Fibroblast of skin of left quadriceps (primary cell): ENCODE measurements around the gene EXT2.

Experiments used
- DNase-seq, 2 experiments: peaks; one replicate each; pipeline ENCODE4 v3.0.0-alpha.2; 2013; ENCODE audit warnings: low read depth in 2 of 2

The EXT2 gene

DNA sequence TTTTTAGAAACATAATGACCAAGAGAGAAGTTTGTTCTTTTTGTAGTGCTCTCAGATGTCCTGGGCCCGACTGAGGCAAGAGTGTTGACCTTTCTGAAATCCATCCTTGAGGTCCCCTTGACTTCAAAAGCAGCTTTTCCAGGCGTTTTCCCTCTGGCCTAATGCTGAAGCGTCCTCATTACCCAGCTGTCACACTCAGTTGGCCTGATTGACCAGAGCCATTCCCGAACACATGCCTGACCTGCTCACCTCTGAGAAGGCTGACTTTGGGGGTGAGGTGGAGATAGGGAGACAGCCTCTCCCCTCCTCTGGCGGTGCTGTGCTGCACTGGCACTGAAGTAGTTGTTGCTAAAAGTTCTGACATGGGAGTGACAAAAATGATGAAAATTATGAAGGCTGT is 147.6 kb downstream of the EXT2 start:
- DNase-seq, result no peak

DNA sequence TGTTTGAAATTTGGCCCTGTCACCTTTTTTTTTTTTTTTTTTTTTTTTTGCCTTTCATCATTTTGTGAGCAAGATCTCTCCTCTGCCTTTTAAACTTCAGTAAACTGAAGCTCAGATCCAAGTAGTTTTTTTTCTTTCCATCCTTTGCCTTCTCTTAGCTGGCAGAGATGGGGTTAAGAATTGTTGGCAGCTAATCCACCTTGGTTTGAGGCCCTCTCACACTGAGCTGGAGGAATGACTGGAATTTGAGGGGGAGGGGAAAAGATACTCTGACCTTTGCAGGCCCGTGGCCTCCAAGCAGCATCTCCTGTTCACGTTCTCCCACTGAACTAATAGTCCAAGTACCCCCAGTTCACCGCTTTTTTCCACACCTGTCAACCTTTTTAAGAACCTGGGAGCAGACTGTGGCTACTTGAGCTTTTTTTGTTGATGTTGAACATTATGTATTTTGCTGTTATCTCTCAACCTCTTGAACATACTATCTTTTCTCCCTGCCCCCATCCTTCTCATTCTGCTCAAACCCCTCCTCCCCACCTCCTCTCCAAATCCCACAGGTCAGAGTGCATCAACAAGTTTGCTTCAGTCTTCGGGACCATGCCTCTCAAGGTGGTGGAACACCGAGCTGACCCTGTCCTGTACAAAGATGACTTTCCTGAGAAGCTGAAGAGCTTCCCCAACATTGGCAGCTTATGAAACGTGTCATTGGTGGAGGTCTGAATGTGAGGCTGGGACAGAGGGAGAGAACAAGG is 148.3 kb downstream of the EXT2 start:
- DNase-seq, result no peak

DNA sequence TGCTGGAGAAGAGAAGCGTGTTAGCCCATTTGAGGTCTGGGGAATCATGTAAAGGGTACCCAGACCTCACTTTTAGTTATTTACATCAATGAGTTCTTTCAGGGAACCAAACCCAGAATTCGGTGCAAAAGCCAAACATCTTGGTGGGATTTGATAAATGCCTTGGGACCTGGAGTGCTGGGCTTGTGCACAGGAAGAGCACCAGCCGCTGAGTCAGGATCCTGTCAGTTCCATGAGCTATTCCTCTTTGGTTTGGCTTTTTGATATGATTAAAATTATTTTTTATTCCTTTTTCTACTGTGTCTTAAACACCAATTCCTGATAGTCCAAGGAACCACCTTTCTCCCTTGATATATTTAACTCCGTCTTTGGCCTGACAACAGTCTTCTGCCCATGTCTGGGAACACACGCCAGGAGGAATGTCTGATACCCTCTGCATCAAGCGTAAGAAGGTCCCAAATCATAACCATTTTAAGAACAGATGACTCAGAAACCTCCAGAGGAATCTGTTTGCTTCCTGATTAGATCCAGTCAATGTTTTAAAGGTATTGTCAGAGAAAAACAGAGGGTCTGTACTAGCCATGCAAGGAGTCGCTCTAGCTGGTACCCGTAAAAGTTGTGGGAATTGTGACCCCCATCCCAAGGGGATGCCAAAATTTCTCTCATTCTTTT is 149.3 kb downstream of the EXT2 start:
- DNase-seq, result no peak

DNA sequence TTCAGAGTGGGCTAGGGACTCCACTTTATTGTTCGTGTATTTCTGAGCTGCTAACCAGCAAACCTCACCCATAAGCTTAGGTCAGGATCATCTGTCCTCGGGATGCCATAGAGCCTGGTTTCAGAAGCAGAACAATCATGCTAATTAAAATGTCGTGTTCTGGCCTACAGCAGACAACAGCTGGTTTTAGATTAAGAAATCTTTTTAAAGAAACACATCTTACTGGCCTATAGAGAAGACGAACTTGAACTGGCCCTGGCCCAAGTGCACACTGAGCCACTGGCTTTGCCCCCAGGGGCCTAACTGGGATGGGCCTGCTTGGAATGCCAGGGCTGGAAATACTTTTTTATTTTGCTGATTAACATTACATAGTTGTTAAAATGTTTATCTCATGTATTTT is 151.2 kb downstream of the EXT2 start:
- DNase-seq, result peak in 1 of 2 experiments; percentile 36

DNA sequence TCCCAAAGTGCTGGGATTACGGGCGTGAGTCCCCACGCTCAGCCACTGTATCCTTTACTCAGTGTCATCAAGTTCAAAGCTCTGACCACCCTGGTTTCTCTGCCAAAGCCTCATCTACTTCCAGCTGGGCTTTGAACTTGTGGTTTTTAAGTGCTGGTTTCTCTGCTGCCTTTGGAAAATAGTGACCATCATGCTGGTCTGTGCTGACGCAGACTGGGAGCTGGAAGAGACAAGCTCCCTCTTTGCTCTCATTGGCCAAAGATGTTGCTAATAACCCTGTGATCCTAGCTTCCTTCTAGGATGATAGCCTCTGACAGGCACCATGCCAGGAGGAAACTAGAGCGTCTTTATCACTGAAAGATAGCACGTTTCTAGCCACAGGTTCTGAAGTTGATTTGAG is 152.0 kb downstream of the EXT2 start:
- no peak for DNase-seq

DNA sequence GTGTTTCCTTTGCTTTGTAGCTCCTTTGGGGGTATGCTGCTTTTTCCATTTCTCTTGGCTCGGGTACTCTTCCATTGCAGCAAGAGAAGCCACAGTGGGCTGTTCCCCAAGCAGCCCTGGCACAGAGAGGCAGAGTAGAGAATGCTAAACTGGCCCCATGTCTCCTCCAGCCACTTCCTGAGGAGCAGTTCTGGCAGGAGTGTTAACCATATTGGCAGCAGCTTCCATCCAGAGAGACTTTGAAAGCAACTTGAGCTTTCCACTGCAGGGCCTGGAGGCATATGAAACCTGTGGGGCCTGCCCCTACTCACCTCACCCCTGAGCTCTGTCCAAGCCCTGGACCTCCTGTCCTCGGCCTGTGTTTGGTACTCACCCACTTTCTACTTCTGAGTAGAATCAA is 152.6 kb downstream of the EXT2 start:
- DNase-seq, result no peak

DNA sequence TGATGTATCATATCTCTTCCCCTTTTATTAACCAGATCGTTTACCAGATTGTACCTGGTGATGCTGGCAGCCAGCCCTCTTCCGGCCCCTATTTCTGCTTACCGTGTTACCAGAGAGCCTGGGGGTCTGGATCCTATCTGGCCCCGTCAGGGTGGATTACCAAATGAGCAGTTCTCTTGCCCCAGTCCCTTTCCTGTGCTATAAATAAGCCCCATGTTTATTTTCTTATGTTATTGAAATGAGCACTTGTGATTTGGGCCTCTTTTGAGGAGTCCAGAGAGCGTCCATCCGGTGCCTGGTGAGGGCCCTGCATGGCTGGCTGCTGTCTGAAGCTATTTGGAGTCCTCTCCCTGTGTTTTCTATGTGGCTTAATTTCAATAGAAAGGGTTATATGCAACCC is 154.9 kb downstream of the EXT2 start:
- no peak for DNase-seq

DNA sequence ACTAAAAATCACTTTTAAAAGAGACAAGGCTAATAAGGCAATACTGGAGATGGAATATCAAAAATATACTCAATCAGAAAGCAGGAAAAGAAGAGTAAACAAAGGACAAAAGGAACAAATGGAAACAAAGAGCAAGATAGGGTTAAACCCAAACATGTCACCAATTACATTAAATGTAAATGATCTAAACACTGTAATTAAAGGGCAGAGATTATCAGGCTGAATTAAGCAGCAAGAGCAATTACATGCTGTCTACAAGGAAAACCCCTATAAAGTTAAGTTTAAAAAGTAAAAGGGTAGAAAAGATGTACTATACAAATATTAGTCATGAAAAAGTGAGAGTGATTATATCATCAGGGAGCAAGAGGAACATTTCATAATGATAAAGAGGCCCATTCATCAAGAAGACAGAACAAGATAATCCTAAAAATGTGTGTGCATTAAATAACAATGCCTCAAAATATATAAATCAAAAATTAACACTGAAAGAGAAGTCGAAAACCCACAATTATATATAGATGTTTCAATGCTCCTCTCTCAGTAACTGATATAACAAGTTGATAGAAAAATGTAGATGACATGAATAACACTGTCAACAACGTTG is 157.6 kb downstream of the EXT2 start:
- DNase-seq, result no peak

DNA sequence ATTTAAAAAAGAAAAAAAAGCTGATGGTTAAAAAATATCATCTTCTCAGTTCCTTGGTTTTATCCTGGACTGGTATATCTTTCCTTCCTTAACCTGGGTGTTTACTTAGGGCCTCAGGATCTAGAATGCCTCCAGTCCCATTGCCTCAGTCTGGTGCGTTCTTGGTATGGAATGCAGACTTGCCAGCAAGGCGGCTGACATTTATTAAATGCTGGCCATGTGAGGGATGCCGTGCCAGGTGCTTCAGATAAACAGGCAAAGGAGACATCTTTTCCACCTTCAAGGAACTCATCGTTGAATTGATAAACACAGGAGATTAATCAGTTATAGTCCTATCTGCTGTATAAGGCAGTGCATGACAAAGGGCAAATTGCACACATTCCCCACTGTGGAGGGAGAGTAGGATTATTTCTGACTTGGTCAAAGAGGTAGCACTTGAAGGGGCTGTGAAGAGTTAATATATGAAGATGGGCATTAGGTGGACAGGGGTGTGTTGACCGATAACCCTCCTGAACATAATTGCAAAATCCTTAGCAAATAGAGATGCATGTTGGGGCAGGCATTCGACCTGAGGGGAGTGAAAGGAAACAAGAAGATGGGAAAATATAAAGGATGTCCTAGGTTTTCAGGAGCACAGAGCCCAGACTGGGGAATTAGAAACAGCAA is 160.1 kb downstream of the EXT2 start:
- no peak for DNase-seq

DNA sequence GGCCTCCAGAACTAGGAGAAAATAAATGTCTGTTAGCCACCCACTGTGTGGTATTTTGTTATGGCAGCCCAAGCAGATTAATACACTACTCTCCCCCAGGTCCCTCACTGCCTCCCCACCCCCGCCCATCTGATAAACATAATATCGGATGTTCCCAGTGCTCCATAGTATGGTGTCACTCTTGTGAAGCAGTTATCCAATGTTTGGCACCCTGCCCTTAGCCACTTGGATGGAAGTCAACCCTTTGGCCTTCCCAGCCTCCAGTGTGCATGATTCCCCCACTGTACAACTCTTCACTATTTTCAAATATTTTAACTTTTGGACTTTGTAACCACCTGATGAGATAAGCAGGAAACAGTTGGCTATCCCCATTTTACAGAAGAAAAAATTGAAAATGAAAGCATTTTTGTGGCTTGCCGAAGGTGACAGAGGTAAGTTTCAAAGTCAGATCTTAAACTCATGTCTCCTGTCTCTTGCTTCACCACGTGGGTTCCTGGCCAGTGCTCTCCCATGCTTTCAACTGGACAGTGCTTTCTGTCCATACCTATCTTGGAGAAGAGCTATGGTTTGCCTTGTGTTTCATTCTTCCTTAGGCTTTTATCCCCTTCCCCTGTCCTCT is 161.3 kb downstream of the EXT2 start:
- DNase-seq, result no peak

DNA sequence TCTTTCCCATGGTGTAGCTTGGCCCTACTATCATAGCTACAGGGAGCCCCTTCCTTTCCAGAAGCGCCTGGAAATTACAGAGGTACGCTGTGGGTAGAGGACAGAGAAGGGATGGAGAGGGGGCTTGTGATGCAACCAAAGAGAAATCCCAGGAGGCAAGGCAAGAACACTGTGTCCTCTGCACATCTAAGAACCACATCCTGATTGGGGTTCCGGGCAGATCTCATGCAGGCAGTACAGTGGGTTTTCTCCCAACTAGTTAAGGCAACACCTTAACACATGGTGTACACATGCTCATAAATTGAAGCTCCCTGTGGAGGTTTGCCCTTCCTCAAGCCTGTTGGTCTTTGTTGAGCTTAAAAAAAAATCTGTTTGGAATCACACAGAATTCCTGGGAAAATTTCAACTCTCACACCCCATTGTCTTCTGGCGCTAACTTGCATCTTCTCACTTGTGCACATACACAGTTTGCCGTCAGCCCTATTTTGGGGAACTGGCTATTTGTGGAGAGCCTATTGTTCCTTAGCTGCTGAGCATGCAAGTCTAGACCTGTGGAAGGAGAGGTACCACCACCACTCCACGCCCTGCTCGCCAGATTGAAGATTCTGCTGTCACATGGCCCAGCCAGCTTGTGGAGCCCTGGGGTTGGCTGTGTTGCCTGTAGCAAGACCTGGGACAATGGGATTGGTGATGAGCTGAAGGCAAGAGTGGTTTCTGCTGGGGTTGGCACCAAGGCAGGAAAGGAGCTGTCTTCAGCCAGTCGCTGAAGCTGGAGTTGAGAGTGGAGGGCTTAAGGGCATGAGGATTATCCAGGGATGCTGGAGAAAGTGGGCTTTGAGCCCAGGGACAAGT is 162.1 kb downstream of the EXT2 start:
- DNase-seq, result no peak

DNA sequence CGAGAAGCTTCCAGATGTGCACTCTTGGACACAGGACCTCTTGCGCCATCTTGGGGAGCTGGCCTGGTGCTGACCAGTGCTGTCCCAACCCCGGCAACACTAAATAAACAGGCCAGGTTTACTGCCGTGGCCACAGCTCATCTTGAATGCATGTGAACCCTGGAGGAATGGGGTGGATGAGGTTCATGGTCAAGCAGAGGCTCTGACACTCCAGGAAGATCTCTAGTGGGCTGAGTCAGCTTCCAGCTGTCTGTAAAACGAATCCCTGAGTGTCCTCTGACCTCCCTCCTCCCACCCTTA is 162.7 kb downstream of the EXT2 start:
- no peak for DNase-seq

DNA sequence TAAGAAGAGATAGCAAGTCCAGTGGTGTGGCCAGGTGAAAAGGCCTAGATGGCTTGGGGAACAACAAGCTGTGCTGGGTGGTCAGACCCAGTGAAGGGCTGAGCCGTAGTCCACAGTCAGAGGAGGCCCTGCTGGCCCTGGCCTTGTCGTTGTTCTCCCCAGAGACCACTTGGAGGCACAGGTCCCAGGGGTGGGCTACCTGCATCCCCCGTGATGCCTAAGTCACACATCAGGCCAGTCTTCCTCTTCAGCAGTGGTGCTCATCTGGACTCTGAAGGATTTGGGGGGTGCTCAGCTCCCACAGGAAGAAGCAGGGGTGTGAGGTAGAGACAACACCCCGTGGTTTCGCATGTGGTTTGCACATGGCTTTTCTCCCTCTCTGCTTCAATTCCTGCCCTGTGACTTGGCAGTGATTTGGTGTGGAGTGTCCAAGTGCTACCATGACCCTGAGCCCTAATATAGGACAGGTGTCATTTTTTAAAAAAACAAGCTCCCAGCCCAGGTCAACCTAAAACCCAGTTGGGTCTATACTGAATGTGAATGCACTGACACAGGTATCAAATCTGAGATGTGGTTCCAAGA is 163.5 kb downstream of the EXT2 start:
- no peak for DNase-seq

DNA sequence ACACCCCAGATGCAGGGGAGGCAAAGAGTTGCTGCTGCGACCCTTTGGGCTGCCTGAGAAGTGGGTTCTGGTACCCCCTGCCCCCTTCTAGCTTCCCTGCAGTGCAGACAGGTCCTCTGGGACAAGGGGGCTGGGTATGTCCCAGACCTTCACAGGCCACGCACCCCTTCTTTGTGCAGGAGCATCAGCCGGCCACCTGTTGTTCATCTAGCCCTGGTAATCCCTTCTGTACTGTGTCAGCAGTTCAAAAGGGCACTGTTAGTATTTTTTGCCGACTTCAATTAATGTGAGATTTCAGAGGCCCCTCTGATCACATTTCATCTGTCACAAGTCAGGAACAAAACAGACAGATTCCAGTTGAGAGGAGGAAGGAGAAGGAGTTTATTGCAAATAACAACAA is 164.6 kb downstream of the EXT2 start:
- no peak for DNase-seq

DNA sequence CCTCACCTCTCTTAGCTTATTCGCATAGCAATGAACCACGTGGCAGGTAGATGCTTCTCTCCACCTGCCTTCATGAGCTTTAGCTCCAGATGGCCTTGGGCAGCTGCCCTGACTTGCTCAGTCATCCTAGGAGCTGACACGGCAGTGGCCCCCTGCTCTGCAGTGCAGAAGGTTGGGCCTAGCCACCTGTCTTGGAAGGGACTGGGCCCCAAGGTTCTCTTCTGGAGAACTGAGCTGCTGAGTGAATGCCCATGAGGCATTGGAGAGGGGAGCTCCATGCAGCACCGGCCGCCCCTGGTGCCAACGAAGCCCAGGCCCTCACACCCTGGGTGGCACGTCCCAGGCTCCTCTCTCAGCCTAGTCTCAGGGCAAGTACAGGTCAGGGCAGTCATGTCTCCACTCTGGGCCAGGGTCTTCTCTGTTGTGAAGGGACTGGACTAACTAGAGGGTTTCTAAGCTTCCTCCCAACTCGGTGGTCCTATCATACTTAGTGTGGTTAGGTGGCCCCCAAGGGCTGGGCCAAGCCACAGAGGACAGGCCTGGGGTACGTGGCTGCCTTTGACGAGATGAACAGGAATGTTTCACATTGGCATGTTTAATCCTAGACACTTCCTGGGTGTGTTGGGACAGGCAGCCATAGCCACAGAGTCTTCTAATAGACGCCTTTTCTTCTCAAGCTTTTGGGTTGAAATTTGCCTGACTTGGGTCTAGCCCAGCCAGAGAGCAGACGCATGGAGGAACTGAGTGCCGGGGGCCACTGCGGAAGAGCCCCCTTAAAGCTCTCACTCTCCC is 166.5 kb downstream of the EXT2 start:
- DNase-seq, result no peak

DNA sequence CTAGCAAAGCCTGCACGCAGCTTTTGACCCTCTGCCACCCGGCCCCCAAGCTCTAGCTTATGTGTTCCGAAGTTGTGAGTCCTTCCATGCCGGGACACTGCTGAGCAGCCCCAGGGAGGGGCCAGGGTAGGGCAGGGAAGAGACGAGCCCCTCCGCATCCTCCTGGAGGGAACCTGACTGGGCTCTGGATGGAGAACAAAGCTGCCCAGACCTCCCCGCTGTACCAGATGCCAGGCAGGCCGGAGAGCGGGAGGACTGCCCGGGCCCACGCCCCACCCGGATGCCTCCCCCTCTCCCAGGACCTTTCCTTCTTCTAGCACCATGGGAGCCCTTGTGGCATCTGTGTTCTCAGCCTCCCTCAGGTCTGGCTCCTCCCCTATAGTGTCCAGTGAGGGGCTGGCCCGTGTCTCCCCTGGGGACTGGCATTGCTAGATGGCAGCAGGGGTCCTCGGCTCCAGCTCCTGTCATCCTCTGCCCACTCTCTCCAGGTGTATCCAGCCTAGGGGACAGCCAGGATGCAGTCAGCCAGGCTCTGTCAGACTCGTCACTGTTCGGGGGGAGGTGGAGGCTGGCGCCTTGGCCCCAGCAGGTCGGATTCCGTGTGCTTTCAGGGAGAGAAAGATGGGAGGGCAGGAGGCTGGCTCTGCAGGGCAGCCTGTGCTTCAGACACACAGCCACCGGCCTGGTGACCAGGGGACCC is 168.4 kb downstream of the EXT2 start:
- DNase-seq, result no peak

DNA sequence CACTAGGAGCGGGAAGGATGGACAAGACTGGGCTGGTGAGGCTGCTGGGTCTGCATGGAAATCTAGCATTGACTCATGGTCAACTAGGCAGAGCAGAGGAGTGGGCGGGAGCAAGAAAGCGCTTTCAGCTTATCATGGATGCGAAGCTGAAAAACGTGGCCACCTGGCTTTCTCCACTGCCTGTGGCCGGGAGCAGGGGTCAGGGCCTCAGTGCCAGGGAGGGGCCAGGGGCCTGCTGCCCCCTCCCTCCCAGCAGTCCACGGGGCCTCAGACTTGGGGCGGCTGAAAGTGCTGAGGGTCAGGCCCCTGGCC is 168.9 kb downstream of the EXT2 start:
- DNase-seq, result no peak

DNA sequence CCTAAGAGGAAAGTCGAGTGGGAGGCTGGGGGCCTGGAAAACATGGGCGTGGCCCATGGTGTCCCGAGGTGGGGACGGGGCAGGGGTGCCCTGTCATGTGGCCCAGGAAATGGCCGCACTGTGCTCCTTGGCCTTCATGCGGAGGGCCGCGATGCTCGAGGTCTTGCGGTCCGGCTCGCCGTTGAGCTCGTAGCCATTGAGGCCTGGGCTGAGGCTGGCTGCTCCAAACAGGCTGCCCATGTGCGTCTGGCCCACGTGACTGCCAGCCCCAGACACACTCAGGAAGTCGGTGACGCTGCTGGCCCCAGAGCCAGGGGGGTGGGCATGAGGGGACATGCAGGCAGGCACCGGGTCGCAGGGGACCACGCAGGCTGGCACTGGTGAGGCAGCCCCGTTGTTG is 169.3 kb downstream of the EXT2 start:
- DNase-seq, result no peak

DNA sequence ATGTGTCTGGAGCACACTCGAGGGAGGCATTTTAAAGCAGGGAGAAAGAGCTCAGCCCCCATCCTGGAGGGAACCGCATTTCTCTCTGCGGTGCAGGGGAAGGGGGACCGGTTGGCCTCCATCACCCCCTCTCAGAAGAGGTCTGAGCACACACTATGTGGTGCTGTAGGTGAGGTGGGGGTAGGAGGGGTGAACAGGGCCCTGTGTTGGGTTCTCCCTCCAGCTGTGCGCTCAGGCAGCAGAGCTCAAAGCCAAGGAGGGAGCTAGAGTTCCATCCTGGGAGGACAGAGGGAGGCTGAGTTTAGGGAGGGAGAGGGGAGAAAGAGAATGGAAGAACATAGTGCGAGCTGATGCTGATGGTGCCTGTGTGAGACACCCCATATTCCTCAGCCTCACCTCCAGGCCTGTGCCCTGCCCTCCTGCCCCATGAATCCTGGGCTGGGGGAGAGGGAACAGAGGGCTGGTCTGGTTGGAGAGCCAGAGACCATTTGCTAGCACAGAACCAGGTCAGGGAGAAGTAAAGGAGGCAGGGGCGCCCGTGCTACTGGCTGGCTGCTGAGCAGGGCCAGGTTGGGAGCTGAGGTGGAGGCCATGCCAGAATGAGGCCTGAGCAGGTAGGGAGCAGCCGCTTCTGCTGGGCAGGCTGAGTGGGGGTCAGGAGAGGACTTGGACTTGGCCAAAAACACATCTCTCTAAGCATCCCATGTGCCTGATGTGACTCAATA is 170.7 kb downstream of the EXT2 start:
- no peak for DNase-seq
